GM19372 (cell line): Measurements from ENCODE around the gene NCAM1.

ENCODE experiments used
- ATAC-seq: cut with Tn5 transposase; IDR thresholded peaks from one replicate; pipeline ENCODE4 v1.9.1; 2021; ENCODE audit warnings: mild to moderate bottlenecking, low read depth, moderate library complexity; ENCODE audit not compliant: unreplicated experiment

Gene NCAM1

DNA sequence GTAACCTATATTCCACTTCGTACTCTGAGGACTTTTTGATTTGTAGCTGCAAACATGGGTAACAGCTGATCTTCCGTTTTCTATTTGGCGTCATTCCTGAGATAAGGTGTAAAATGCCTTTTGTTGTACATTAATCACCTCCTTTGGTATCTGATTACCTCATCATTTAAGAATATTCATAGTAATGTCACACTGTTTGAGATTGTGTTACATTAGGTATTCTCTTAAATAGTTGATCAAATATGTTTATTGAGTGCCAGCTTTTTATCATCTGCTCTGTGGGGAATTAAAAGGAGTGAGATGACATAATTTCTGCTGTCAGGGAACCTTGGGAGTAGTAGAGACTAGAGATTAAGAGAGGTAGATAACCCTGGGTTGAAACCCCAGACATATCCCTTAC is 5.9 kb downstream of the NCAM1 start:
- ATAC-seq, result no peak

DNA sequence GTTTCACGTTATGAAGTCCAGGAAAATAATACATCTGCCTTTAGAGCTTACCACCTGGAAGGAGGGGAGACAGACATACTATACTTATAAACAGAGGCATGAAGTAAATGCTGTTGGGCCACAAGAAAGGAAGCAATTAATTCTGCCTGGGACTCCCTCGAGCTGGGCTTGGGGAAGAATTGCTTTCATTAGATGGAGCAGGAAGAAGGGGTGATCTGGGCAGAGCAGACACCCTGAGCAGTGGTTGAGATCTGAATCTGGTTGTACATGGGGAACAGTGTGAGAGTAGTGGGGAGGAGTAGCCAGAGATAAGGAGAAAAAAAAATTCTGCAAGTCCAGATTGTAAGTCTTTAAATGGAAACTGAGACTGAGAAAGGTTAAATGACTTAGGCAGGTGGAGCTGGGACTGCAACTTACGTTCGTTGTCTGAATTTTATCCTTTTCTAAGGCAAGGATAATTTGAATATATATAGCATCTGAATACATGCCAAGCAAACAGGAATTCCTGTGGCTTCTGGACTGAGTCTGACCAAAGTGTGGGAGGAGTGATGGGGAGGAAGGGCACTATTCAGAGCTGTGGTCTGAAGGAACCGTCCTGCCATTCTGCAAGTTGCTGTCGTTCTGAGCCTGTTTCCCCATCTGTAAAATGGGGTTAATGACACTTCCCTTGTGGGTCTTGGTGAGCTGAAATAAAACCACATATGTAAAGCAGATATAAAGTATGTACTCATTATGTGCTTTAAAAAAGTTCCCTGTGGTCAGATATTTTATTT is 7.9 kb downstream of the NCAM1 start:
- no peak for ATAC-seq

- no peak for ATAC-seq
Observed at GRCh38 chr11:112971195-112971594, 10.0 kb downstream of the NCAM1 start.

DNA sequence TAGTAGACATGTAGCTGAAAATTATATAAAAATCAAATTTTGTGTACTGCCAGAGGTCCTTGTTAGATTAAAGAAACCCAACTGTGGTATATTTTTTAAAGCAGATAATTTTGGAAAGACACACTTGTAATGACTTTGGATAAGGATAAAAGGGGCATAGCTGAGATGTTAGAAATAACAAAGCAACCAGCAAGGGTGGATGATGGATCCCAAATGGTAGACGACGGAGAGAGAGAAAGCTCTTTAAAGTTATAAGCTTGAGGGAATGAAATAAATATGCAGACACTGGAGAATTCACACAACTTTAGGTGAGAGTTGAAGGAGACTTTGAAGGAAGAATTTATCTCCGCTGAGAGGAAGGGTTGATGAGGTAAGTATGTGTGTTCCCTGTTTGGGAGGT is 10.6 kb downstream of the NCAM1 start:
- ATAC-seq, result no peak

DNA sequence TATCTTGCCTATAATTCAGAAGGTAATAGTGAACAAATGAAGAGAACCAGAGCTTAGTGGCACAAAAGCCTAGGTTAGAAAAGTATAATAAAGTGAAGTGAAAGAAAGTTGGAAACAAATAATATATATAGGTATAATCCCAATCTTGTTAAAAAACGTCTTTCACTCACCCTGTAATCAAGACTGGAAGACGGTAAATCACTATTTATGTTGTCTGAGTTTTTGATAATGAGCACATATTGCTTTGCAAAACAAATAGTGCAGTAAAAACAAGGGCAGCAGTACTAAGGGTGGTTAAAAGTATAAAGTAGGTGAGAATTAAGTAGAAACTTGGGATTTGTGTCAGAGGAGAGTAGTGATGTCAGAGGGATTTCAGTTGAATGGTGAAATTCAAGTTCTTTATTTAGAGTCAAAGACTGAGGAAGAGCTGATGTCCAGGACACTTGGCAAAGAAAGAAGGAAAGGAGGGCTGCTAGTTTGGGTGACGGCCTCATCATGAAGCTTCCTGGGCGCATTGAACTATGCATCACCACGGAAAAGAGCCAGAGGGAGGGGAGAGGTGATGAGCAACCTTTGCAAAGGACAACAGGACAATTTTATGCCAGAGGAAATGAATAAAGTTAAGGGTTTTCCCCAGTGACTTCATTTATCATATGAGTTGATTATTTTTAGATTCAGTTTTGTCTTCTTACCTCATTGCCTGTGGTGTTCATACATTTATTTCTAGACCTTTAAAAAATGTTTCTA is 11.4 kb downstream of the NCAM1 start:
- no peak for ATAC-seq

GRCh38 chr11:112975051-112975450 is 13.8 kb downstream of the NCAM1 start:
- no peak for ATAC-seq

DNA sequence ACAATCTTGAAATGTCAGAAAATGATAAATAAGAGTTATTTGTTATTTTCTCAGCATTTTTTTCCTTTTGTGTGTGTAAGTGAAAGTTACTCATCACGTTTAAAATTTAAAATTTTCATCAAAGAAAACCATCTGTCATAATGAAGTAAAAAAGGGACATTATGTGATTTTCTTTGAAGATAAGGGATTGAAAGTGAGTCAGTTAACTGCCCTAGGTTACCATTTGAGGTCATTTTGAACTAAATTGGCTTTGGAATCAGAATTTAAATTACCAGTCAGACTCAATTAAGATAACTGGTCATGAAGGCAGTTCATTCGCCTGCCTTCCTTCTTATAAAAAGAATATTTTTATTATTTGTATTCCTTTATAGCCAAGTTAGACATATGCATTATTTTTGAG is 14.3 kb downstream of the NCAM1 start:
- no peak for ATAC-seq

DNA sequence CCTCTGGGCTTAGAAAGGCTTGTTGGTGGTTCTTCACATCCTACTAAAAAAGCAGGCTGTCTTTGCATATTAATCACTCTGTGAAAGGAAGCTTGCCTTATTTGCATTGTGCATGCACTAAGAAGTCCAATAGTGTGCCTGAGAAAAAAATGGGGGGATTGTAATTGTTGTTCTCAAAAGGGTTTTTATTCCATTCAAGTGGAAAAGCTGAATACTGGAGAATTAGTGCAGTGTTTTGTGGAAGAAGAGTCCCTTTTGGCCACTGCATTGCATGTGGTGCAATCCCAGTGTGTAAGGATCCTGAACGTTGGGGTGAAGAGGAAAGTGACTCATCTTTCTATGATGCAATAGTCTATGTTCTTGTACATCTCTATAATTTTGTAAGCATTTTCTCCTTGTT is 16.5 kb downstream of the NCAM1 start:
- no peak for ATAC-seq

- no peak for ATAC-seq
Observed at GRCh38 chr11:112983887-112984286, 22.7 kb downstream of the NCAM1 start.

GRCh38 chr11:112989198-112989597 is 28.0 kb downstream of the NCAM1 start:
- ATAC-seq, result no peak

GRCh38 chr11:112993808-112994207 is 32.6 kb downstream of the NCAM1 start:
- no peak for ATAC-seq

GRCh38 chr11:112995423-112996090 is 34.3 kb downstream of the NCAM1 start:
- no peak for ATAC-seq

DNA sequence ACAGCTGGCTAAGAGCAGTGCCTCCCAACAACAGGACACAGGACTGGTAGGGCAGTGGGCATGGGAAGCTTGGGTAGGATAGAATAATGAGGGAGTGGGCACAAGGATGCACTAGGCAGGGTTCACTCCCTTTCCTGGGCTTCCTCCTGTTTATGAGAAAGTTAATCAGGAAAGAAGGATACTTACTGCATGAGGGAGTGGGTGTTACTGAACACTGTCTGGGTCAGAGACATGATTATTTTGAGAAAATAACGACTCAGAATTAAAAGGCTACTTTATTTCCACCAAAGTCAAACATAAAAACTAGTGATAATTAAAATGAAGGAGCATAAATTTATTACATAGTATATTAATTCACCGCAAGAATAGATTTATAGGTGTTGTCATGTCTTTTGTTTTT is 35.8 kb downstream of the NCAM1 start:
- ATAC-seq, result no peak

GRCh38 chr11:112997857-112998466 is 36.7 kb downstream of the NCAM1 start:
- ATAC-seq, result no peak

- no peak for ATAC-seq
Observed at GRCh38 chr11:112999520-112999919, 38.3 kb downstream of the NCAM1 start.

- ATAC-seq, result no peak
Observed at GRCh38 chr11:113001709-113002108, 40.5 kb downstream of the NCAM1 start.

DNA sequence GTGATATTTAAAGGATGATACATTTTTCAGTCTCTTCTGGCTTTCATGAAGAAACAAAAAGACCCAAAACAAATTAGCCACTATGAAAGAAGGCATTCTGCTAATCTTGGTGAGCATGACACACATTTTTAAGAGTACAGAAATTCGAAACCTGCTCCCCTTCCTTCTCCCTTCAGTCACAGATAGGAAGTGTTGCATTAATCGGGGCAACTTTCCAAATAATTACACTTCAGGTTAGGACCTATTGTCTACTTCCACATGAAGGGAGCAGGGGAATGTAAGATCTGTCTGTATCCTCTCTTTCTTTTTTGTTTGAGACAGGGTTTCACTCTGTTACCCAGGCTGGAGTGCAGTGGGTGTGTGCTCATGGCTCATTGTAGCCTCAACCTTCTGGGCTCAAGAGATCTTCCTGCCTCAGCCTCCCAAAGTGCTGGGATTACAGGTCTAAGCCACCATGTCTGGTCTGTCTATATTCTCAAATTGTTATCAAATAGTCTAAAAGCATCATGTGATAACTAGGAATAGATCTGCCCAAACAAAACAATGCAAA is 45.8 kb downstream of the NCAM1 start:
- ATAC-seq, result no peak

- no peak for ATAC-seq
Observed at GRCh38 chr11:113014262-113015097, 53.3 kb downstream of the NCAM1 start.

DNA sequence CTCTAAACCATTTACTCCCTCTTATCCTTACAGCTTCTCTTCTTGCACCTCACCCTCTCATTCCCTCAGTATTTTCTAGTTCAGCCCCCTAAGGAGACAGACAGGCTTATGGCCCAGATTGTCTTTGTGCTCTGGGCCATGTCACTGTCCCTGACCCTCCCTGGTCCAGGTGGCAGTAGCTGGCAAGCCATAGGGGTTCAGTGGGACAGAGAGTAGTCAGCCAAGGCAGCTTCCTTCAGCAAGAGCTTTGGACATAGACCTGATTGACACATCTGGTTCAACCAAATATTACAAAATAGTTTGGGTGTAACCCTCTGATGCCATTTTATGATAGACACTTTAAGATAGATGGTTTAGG is 53.9 kb downstream of the NCAM1 start:
- no peak for ATAC-seq

DNA sequence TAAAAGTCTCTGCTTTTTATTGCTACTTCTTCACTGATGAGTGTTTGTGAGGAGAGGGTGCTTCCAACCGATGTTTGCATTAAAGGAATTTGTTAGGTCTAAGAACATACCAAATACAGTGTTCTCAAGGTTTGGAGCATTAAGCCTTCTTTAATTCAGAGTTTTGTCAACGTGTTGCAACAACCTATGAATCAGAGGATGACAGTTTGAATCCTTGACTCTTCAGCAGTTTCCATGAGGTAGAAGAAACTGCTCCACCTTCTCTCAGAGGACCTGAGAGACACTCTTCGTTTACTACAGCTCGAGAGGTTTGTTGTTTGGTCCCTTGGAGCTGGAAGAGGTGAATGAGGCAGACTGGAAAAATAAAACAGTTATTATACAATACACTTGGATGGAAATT is 55.7 kb downstream of the NCAM1 start:
- ATAC-seq, result no peak
